ENCODE data around the gene SLC10A6. TPM values are rescaled to one million over a fixed set of nuclear protein-coding genes. Genes with fewer than 3 reads are reported as not detected.
A peak's percentile ranks its signal among the peaks of the same experiment; 100 is the strongest.
"Not testable (repeated sequence)": the region's sequence is repeated elsewhere in the genome, so short reads cannot be mapped to it uniquely, and the experiment has no call there.

SLC10A6 gene, protein sequence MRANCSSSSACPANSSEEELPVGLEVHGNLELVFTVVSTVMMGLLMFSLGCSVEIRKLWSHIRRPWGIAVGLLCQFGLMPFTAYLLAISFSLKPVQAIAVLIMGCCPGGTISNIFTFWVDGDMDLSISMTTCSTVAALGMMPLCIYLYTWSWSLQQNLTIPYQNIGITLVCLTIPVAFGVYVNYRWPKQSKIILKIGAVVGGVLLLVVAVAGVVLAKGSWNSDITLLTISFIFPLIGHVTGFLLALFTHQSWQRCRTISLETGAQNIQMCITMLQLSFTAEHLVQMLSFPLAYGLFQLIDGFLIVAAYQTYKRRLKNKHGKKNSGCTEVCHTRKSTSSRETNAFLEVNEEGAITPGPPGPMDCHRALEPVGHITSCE
- 0.10 TPM in 1 of 2 replicates, not detected in the other for total RNA-seq

- no peak for DNase-seq (ENCODE audit: low read depth)
Measured at GRCh38 chr4:86848732-86849619, at the start of gene SLC10A6. Gene SLC10A6 (minus strand): TSS chr4:86849384. CDS start chr4:86849115, 269 bp downstream.

DNA sequence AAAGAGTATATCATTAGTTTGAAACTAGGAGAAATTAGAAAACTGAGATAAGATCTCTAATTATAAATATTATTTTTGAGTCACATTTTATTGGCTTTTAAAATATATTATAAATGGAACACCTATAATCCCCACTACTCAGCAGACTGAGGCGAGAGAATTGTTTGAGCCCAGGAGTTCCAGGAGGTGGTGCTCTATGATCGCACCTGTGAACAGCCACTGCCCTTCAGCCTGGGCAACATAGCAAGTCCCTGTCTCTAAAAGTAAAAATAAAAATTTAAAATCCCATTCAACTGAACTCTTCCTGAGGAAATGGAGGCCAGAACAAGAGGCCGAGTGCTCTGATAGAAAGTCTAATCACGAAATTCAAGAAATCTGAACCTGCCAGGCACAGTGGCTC, 49.4 kb upstream of the SLC10A6 start:
- no peak for DNase-seq (ENCODE audit: low read depth)

DNA sequence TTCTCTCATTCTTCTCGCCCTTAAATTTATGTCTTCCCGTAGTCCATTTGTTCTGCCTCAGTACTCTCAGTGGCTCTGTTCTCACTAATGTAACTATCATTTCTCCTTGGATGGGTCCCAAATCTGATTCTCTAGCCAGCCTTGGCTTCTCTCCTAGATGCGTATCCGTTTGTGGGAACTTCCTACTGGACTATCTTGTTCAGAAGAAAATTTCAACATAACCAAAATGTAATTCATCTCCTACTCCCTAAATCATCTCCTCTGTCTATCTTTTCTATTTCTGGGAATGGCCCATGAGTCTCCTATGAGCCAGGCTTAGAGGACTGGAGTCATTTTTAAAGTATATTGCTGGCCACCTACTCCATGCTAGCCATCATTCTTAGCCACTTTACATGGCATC, 47.4 kb upstream of the SLC10A6 start:
- DNase-seq (ENCODE audit: low read depth), result no peak

DNA sequence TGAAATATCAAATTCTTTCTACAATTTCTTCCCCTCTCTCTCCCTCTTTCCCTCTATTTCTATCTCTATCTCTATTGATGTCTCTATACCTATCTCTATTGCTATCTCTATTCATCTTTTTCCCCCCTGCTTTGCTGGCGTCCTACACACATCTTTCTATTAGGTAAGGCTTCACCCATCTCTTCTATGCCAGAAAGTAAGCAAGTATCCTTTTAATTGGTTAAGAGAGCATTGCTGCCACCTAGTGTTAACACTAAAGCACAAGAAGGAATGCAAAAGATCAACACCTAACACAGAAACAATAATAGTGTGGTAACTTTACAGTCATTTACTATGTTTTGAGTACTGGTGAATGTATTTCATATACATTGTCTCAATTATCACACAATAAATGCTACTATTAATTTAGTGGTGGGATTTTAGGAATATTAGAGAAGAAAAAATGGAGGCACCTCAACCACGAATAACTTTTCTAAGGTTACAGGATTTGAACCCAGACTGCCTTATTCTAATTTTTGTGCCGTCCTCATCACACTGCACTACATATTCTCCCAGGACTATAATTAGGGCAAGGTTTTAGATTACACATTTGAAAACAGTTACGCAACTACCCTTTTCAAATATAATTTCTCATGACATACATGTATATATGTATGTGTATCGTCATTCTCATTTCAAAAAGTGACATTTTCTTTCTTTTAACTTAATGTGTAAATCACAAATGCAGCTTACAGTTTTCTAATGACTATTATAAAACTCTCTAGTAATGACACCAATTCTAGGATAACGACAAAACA, 46.7 kb upstream of the SLC10A6 start:
- peak; percentile 78 for DNase-seq (ENCODE audit: low read depth)

DNA sequence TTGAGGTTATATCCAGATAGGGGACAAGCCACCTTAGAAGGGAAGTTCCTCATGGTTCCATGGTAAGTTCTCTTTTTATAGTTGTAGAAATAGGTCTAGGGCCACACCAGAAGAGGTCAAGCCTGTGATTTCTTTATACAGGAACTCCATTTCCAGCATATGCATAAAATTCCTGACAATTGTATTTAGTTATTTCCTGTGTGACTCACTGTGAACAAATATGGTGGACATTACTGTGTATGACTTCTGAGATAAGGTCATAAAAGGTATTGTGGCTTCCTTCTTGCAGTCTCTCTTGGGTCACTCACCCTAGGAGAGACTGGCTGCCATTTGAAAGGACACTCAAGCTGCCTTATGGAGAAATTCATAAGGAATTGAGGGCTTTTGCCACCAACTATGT, 45.3 kb upstream of the SLC10A6 start:
- peak; percentile 60 for DNase-seq (ENCODE audit: low read depth)

- DNase-seq (ENCODE audit: low read depth), result no peak
Measured at GRCh38 chr4:86893136-86893535, 44.0 kb upstream of the SLC10A6 start.

GRCh38 chr4:86892636-86892960, 43.4 kb upstream of the SLC10A6 start:
- no peak for DNase-seq (ENCODE audit: low read depth)

DNA sequence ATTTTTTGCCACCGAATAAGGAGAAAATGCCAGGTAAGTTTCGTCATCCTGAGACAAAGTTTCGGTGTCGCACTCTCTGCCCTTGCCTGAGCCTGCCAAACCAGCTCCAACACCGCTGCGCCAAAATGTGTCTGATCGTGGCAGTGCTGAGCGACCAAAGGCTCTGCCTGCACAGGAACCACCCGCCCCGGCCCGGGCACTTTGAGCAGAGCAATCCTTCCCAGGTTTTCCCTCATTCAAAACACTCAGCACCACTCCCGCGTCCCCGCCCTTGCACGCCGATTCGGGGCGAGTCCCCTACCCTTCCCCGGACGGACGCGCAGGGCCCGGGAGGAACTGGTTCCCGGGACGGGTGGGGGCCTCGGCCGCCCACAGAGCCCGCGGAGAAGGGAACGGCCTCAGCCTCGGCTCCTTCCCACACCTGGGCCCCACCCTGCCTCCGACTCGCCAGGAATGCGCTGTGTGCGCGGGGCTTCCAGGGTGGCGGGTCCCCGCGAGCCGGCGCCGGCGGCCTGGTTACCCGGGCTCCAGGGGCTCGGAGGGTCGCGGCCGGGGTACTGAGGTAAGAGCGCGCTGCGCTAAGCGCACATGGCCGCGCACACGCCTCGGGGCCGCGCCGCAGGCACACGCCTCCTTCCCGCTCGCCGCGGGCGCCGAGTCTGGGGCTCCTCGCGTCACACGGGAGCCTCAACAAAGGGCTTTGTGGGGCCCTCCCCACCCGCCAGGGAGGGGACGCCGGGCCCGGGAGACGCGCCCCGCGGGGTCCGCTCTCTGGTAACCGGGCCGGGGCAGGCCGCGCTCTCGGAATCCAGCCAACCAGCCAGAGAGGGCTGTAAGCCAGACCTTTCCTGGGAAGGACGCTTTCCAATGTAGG, 42.8 kb upstream of the SLC10A6 start, which contains the start of gene C4orf36:
Gene C4orf36, minus strand, starts transcription at position 661 of the 874 bp plus-strand sequence. CDS start 902 bp downstream, outside the sequence.
- DNase-seq (ENCODE audit: low read depth), result peak; percentile 41

- no peak for DNase-seq (ENCODE audit: low read depth)
Measured at GRCh38 chr4:86890790-86891189, 41.6 kb upstream of the SLC10A6 start.

DNA sequence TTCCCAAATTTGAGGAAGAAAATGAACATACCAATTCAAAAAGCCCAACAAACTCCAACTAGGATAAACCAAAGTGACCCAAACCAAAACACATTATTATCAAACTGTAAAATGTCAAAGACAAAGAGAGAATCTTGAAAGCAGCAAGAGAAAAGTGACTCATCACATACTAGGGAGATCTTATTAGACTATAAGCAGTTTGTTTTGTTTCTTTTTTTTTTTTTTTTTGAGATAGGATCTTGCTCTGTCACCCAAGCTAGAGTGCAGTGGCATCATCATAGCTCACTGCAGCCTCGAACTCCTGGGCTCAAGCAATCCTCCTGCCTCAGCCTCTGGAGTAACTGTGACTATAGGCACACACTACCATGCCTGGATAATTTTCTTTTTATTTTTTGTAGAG, 30.5 kb upstream of the SLC10A6 start:
- DNase-seq (ENCODE audit: low read depth), result no peak

GRCh38 chr4:86878640-86879039, 29.5 kb upstream of the SLC10A6 start:
- no peak for DNase-seq (ENCODE audit: low read depth)

- DNase-seq (ENCODE audit: low read depth), result no peak
Measured at GRCh38 chr4:86876894-86877685, 27.9 kb upstream of the SLC10A6 start.

GRCh38 chr4:86875436-86875835, 26.3 kb upstream of the SLC10A6 start:
- not testable (repeated sequence) for DNase-seq (ENCODE audit: low read depth)

DNA sequence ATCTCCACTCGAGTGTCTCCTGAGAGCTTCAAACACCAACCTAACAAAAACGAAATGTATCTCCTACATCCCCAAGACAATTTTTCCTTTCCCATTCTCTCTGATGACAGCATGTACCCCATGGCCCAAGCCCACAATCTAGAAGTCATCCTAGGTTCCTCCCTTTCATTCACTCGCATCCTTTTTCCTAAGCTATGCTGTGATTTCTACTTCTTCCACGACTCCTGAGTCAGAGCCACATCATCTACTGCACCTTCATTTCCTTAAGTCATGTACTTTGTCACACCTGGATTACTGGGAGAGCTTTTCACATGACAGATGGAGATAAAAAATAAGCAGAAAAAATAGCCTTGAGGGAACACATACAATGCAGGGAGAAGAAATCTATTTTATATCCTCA, 23.0 kb upstream of the SLC10A6 start:
- no peak for DNase-seq (ENCODE audit: low read depth)

DNA sequence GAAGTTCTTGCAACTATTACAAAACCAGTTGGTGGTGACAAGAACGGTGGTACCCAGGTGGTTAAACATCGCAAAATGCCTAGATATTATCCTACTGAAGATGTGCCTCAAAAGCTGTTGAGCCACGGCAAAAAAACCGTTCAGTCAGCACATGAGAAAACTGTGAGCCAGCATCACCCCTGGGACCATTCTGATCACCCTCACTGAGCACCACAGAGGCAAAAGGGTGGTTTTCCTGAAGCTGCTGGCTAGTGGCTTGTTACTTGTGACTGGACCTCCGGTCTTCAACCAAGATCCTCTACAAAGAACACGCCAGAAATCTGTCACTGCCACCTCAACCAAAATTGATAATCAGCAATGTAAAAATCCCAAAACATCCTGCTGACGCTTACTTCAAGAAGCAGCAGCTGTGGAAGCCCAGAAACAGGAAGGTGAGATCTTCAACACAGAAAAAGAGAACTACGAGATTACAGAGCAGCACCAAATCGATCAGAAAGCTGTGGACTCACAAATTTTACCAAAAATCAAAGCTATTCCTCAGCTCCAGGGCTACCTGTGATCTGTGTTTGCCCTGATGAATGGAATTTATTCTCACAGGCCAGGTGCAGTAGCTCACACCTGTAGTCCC, 21.4 kb upstream of the SLC10A6 start:
- DNase-seq (ENCODE audit: low read depth), result no peak

- DNase-seq (ENCODE audit: low read depth), result peak; percentile 35
Measured at GRCh38 chr4:86857341-86858052, 8.3 kb upstream of the SLC10A6 start.

- DNase-seq (ENCODE audit: low read depth), result no peak
Measured at GRCh38 chr4:86856896-86857295, 7.7 kb upstream of the SLC10A6 start.

DNA sequence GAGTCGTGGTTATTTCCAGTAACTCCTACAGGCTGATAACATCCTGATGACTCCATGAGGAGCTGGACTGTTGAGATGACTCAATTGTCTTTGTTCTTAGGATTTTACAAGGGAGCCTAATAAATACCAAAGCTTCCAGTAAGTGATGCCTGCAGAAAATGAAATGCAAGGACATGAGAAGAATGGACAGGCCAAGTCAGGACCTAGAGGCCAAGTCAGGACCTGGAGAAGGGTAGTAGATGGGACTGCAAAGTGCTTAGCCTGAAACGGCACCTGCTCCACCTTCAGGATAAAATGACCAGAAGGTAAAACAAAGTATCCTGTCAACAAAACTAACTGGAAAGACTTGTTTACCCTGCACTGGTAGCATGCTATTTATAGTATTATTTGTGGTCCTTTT, 6.4 kb upstream of the SLC10A6 start:
- DNase-seq (ENCODE audit: low read depth), result peak; percentile 74

DNA sequence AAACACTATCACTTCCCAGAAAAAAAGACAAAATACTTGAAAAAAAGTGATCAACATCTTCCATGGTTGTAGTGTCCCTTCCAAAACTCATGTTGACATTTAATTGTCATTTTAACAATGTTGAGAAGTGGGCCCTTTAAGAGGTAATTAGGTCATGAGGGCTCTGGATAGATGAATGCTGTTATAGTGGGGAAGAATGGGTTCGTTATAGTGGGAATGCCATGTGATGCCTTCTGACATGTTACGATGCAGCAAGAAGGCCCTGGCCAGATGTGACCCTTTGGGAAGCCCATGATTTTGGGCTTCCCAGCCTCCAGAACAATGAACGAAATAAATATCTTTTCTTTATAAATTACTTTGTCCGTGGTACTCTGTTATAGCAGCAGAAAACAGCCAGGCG, 4.0 kb upstream of the SLC10A6 start:
- DNase-seq (ENCODE audit: low read depth), result no peak
